ENCODE data around the gene NFATC1.

DNA sequence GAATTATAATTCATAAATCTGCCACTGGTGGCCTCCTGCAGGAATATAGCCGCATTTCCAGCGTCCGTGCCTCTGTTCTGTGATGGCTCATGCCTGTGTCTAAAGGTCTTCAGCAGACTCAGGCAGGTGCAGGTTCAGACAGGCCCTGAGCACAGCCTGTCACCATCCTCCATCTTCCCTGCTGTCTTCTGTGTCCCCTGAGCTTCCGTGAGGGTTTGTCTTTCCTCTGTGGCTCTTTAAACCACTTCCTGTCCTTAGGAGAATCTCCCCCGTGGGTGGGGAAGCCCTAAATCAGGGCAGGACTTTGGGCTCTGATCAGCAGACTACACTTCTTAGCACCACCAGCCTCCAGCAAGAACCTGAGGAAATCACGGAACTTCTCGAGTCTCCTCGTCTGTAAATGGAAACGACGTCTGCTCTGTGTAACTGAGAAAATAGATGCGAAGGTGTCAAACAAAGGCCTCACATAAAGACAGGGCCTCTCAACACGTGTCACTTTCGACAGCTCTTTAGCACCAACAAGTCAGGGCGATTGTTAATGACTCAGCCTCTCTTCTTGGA is 24.1 kb upstream of the NFATC1 start:
- no peak for TF ChIP-seq GATA3 (IDR thresholded peaks at IDR 0.05; ENCODE audit: low read depth, low read length)
- no peak for TF ChIP-seq GATA2 (IDR thresholded peaks at IDR 0.05; ENCODE audit: low read depth, low read length)

Measured in SH-SY5Y (cell line).